HEK293 (cell line): ENCODE data around the gene PTPRR.

Source experiments
- KLF1 ChIP-seq: fragments of 450-650 bp; formaldehyde crosslinking; IDR thresholded peaks from 2 replicates; pipeline ENCODE4 v1.5.1; 2016; ENCODE audit warnings: missing biosample characterization, missing genetic modification characterization
- KLF7 ChIP-seq: fragments of 450-650 bp; formaldehyde crosslinking; IDR thresholded peaks from 2 replicates; pipeline ENCODE4 v1.5.1; 2016; ENCODE audit warnings: missing biosample characterization, missing genetic modification characterization, borderline replicate concordance
- ZBTB21 ChIP-seq: fragments of 450-650 bp; formaldehyde crosslinking; IDR thresholded peaks from 2 replicates; pipeline ENCODE4 v1.5.1; 2017; ENCODE audit warnings: missing biosample characterization, missing genetic modification characterization
- ZNF274 ChIP-seq, 2 experiments: fragments of 200-500 bp in 1 of 2; fragments of 450-650 bp in 1 of 2; sonication (Bioruptor generic) in 1 of 2; formaldehyde crosslinking in 1 of 2; IDR thresholded peaks; 2 replicates each; pipeline versions ENCODE4 v1.5.1 to v1.6.1; 2014 to 2016; ENCODE audit warnings: borderline replicate concordance in 1 of 2, inconsistent platforms in 1 of 2, low read length in 1 of 2, missing biosample characterization in 1 of 2, missing genetic modification characterization in 1 of 2
- ZNF501 ChIP-seq: fragments of 450-650 bp; formaldehyde crosslinking; IDR thresholded peaks from 2 replicates; pipeline ENCODE4 v1.5.1; 2016; ENCODE audit warnings: missing biosample characterization, missing genetic modification characterization
- ZNF521 ChIP-seq: fragments of 450-650 bp; formaldehyde crosslinking; IDR thresholded peaks from 2 replicates; pipeline ENCODE4 v1.5.1; 2017; ENCODE audit warnings: missing biosample characterization, mild to moderate bottlenecking, missing genetic modification characterization
- TF ChIP-seq, protein P1 (sequence below): fragments of 450-650 bp; formaldehyde crosslinking; IDR thresholded peaks from 2 replicates; pipeline ENCODE4 v1.5.1; 2016; ENCODE audit warnings: missing biosample characterization, missing genetic modification characterization
- TF ChIP-seq, protein P2 (sequence below): fragments of 450-650 bp; formaldehyde crosslinking; IDR thresholded peaks from 2 replicates; pipeline ENCODE4 v1.5.1; 2016; ENCODE audit warnings: missing biosample characterization, missing genetic modification characterization
- TF ChIP-seq, protein P3 (sequence below): fragments of 450-650 bp; formaldehyde crosslinking; IDR thresholded peaks from 2 replicates; pipeline ENCODE4 v1.5.1; 2016; ENCODE audit warnings: missing biosample characterization, missing genetic modification characterization
- TF ChIP-seq, protein P4 (sequence below): fragments of 450-650 bp; formaldehyde crosslinking; conservative IDR thresholded peaks from 2 replicates; pipeline ENCODE4 v1.5.1; 2016; ENCODE audit warnings: low read depth, missing biosample characterization, missing genetic modification characterization

DNA sequence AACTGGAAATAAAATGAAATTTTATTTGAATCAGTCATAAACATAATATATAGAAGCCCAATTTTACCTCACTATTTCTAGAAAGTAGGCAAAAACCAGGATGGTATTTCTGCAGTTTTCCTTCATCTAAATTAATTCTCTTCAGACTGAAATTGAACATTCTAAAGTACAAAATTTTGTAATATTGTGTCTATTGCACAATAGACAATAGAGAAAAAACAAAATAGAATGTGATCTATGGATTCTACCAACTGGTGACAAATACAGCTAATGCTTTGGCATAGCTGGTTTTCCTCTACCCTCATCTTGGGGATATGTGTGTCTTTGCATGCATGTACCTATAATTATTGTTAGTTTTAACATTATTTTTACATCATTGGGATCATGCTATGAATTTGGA lies 8.5 kb upstream of the PTPRR start:
- TF ChIP-seq, protein P1, sequence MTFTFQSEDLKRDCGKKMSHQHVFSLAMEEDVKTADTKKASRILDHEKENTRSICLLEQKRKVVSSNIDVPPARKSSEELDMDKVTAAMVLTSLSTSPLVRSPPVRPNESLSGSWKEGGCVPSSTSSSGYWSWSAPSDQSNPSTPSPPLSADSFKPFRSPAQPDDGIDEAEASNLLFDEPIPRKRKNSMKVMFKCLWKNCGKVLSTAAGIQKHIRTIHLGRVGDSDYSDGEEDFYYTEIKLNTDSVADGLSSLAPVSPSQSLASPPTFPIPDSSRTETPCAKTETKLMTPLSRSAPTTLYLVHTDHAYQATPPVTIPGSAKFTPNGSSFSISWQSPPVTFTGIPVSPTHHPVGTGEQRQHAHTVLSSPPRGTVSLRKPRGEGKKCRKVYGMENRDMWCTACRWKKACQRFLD (tag by site-specific recombination): no peak
- TF ChIP-seq, protein P2, sequence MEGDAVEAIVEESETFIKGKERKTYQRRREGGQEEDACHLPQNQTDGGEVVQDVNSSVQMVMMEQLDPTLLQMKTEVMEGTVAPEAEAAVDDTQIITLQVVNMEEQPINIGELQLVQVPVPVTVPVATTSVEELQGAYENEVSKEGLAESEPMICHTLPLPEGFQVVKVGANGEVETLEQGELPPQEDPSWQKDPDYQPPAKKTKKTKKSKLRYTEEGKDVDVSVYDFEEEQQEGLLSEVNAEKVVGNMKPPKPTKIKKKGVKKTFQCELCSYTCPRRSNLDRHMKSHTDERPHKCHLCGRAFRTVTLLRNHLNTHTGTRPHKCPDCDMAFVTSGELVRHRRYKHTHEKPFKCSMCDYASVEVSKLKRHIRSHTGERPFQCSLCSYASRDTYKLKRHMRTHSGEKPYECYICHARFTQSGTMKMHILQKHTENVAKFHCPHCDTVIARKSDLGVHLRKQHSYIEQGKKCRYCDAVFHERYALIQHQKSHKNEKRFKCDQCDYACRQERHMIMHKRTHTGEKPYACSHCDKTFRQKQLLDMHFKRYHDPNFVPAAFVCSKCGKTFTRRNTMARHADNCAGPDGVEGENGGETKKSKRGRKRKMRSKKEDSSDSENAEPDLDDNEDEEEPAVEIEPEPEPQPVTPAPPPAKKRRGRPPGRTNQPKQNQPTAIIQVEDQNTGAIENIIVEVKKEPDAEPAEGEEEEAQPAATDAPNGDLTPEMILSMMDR (tag by site-specific recombination): no peak
- no peak for TF ChIP-seq KLF1 (tag by site-specific recombination)
- TF ChIP-seq, protein P3, sequence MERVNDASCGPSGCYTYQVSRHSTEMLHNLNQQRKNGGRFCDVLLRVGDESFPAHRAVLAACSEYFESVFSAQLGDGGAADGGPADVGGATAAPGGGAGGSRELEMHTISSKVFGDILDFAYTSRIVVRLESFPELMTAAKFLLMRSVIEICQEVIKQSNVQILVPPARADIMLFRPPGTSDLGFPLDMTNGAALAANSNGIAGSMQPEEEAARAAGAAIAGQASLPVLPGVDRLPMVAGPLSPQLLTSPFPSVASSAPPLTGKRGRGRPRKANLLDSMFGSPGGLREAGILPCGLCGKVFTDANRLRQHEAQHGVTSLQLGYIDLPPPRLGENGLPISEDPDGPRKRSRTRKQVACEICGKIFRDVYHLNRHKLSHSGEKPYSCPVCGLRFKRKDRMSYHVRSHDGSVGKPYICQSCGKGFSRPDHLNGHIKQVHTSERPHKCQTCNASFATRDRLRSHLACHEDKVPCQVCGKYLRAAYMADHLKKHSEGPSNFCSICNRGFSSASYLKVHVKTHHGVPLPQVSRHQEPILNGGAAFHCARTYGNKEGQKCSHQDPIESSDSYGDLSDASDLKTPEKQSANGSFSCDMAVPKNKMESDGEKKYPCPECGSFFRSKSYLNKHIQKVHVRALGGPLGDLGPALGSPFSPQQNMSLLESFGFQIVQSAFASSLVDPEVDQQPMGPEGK (tag by site-specific recombination): no peak
- TF ChIP-seq, protein P4, sequence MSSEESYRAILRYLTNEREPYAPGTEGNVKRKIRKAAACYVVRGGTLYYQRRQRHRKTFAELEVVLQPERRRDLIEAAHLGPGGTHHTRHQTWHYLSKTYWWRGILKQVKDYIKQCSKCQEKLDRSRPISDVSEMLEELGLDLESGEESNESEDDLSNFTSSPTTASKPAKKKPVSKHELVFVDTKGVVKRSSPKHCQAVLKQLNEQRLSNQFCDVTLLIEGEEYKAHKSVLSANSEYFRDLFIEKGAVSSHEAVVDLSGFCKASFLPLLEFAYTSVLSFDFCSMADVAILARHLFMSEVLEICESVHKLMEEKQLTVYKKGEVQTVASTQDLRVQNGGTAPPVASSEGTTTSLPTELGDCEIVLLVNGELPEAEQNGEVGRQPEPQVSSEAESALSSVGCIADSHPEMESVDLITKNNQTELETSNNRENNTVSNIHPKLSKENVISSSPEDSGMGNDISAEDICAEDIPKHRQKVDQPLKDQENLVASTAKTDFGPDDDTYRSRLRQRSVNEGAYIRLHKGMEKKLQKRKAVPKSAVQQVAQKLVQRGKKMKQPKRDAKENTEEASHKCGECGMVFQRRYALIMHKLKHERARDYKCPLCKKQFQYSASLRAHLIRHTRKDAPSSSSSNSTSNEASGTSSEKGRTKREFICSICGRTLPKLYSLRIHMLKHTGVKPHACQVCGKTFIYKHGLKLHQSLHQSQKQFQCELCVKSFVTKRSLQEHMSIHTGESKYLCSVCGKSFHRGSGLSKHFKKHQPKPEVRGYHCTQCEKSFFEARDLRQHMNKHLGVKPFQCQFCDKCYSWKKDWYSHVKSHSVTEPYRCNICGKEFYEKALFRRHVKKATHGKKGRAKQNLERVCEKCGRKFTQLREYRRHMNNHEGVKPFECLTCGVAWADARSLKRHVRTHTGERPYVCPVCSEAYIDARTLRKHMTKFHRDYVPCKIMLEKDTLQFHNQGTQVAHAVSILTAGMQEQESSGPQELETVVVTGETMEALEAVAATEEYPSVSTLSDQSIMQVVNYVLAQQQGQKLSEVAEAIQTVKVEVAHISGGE: no peak
- no peak for TF ChIP-seq ZNF501
- no peak for TF ChIP-seq ZNF521
- no peak for TF ChIP-seq KLF7
- TF ChIP-seq ZNF274 (IDR thresholded peaks at IDR 0.05; ENCODE audit: low read length): no peak
- no peak for TF ChIP-seq ZNF274 (tag by site-specific recombination; IDR thresholded peaks at IDR 0.05; ENCODE audit: borderline replicate concordance)
- no peak for TF ChIP-seq ZBTB21 (tag by site-specific recombination)
